Endothelial cell of umbilical vein (primary cell): Measurements from ENCODE around the gene HSP90B1.

Experiments
- CTCF ChIP-seq, 2 donors: IDR thresholded peaks; 1 replicate in 1 of 2; 2 replicates in 1 of 2; pipeline ENCODE4 v1.5.1; 2011; ENCODE audit warnings: low read length in 2 of 2, mild to moderate bottlenecking in 2 of 2, moderate library complexity in 2 of 2, control low read depth in 1 of 2, inconsistent platforms in 1 of 2, low read depth in 1 of 2; ENCODE audit not compliant: insufficient read depth in 1 of 2; ENCODE audit errors: extremely low read depth in 1 of 2
- EZH2 ChIP-seq: IDR thresholded peaks from 2 replicates; pipeline ENCODE4 v1.6.1; 2012; ENCODE audit warnings: borderline replicate concordance, low read depth, mild to moderate bottlenecking, moderate library complexity, low read length, inconsistent platforms; ENCODE audit not compliant: severe bottlenecking
- FOS ChIP-seq: IDR thresholded peaks from 2 replicates; pipeline ENCODE4 v1.6.1; 2011; ENCODE audit warnings: mild to moderate bottlenecking, low read length, moderate library complexity, borderline replicate concordance; ENCODE audit not compliant: insufficient read depth
- GATA2 ChIP-seq: IDR thresholded peaks from 2 replicates; pipeline ENCODE4 v1.7.0; 2011; ENCODE audit warnings: low read depth, mild to moderate bottlenecking, moderate library complexity, mixed read lengths, low read length; ENCODE audit not compliant: insufficient read length, insufficient read depth
- JUN ChIP-seq: IDR thresholded peaks from 2 replicates; pipeline ENCODE4 v1.6.1; 2011; ENCODE audit warnings: borderline replicate concordance, low read depth; ENCODE audit not compliant: insufficient read length, insufficient read depth
- MAX ChIP-seq: IDR thresholded peaks from 2 replicates; pipeline ENCODE4 v1.6.1; 2011; ENCODE audit not compliant: insufficient read depth, insufficient read length
- MYC ChIP-seq: IDR thresholded peaks from one replicate; pipeline ENCODE4 v1.6.1; 2011; ENCODE audit warnings: mild to moderate bottlenecking, low read depth, low read length
- POLR2A ChIP-seq: IDR thresholded peaks from 2 replicates; pipeline ENCODE4 v1.6.1; 2012; ENCODE audit warnings: low read depth, mild to moderate bottlenecking, control low read depth, low read length
- POLR2AphosphoS5 ChIP-seq: IDR thresholded peaks from 2 replicates; pipeline ENCODE4 v1.6.1; 2012; ENCODE audit warnings: low read depth, mild to moderate bottlenecking, control low read depth, low read length, moderate library complexity; ENCODE audit not compliant: insufficient read depth

GRCh38 chr12:103882861-103883596 is 47.2 kb upstream of the HSP90B1 start:
- TF ChIP-seq MYC (no peak), CTCF (IDR thresholded peaks at IDR 0.05; ENCODE audit: extremely low read depth in 1 of 2, insufficient read depth in 1 of 2, low read depth in 1 of 2, low read length in 2 of 2) (no peak), POLR2A (no peak), JUN (no peak), EZH2 (no peak), MAX (no peak), POLR2AphosphoS5 (no peak), FOS (no peak), GATA2 (no peak)
